Adrenal gland (tissue), 12 donors: ENCODE results near the gene SORL1. TPM values are rescaled to one million over a fixed set of nuclear protein-coding genes. Genes with fewer than 3 reads are reported as not detected.
A peak's percentile ranks its signal among the peaks of the same experiment; 100 is the strongest.

Experiments
- DNase-seq, 7 donors: peaks; one replicate each; pipeline ENCODE4 v3.0.0-alpha.2; 2019 to 2020
- H3K27ac ChIP-seq, 5 donors: fragments of 200-600 bp; sonication (generic) in 4 of 5; 1 replicate in 3 of 5; 2 replicates in 2 of 5; pipeline versions ENCODE4 v1.5.1 to v1.8.0; 2016 to 2020; ENCODE audit warnings: mild to moderate bottlenecking in 1 of 5
- H3K27me3 ChIP-seq: fragments of 200-600 bp; 2 replicates; pipeline ENCODE4 v1.8.0; 2021
- H3K36me3 ChIP-seq, 2 donors: fragments of 200-600 bp; replicated peaks in 1 of 2; 1 replicate in 1 of 2; 2 replicates in 1 of 2; pipeline versions ENCODE4 v1.5.1 to v1.8.0; 2018 to 2022
- H3K4me1 ChIP-seq, 2 donors: fragments of 200-600 bp; replicated peaks in 1 of 2; 1 replicate in 1 of 2; 2 replicates in 1 of 2; pipeline versions ENCODE4 v1.5.1 to v1.8.0; 2018 to 2021
- H3K4me3 ChIP-seq, 4 donors: fragments of 200-600 bp; sonication (generic) in 3 of 4; one replicate each; pipeline ENCODE4 v1.5.1; 2016 to 2018
- H3K9me3 ChIP-seq, 3 donors: fragments of 200-600 bp; sonication (generic) in 1 of 3; replicated peaks in 1 of 3; 1 replicate in 2 of 3; 2 replicates in 1 of 3; pipeline versions ENCODE4 v1.5.1 to v1.8.0; 2016 to 2021
- POLR2A ChIP-seq, 2 donors: fragments of 450-650 bp; IDR thresholded peaks; one replicate each; pipeline ENCODE4 v1.6.1; 2017; ENCODE audit warnings: antibody characterized with exemption in 2 of 2, mild to moderate bottlenecking in 2 of 2, moderate library complexity in 1 of 2
- WGBS, 4 donors: extraction: QIAGEN DNeasy Blood & Tissue Kit in 2 of 4; methylation state at CpG; one replicate each; pipeline versions ENCODE4 v1.1.5 to v1.1.7; 2013 to 2017; 5-methylcytosine and 5-hydroxymethylcytosine counted together
- intact Hi-C, 2 donors: fragments of 100-400 bp; cut with DNase I; formaldehyde crosslinking; loops; one replicate each; pipeline versions ENCODE4 v1.14.1 to v1.15.0; 2022 to 2023
- polyA plus RNA-seq, 3 donors: library from polyadenylated mRNA; stranded (reverse); fragments of 200-250 nt in 2 of 3; fragments of 350-450 nt in 1 of 3; fragmentation: Illumina TruSeq in 1 of 3; extraction: RNeasy Lipid Tissue Mini Kit (QIAGEN cat#74804) in 1 of 3; gene quantifications; one replicate each; pipeline ENCODE4 v1.2.3, GENCODE V29; 2013 to 2014
- total RNA-seq, 9 donors: library from RNA; depleted of rRNA in 4 of 9; stranded (reverse); fragments of >200 nt in 4 of 9; fragments of 120-200 nt in 1 of 9; fragmentation: NEBNext Ultra II Directional in 1 of 9; extraction: Animal tissue kit (Norgen Biotek cat#: 25700) in 1 of 9; gene quantifications; one replicate each; pipeline versions ENCODE4 v1.1.0 to v1.2.4, GENCODE V29; 2013 to 2023
- TF ChIP-seq, protein P1 (sequence below), 6 experiments: fragments of 450-650 bp in 4 of 6; fragments of 200-600 bp in 2 of 6; sonication (generic) in 1 of 6; IDR thresholded peaks; 1 replicate in 5 of 6; 2 replicates in 1 of 6; pipeline versions ENCODE4 v1.5.1 to v1.8.0; 2016 to 2021; ENCODE audit warnings: antibody characterized with exemption in 6 of 6, mild to moderate bottlenecking in 2 of 6, moderate library complexity in 1 of 6
- donor health status: healthy with polysubstance abuse.
- donor health status: Bipolar disorder and iron deficiency.
- donor health status: DM: yes; HTN: yes; CAD: no.
- donor health status: DM: no; HTN: no; CAD: no.
- donor health status: DM: no; HTN: no; CAD: no.
- donor health status: DM: yes; HTN: yes; CAD: no.

The SORL1 gene
- total and polyA plus RNA-seq, 12 donors, result 1.0 to 28.6 (median 8.9) TPM

DNA sequence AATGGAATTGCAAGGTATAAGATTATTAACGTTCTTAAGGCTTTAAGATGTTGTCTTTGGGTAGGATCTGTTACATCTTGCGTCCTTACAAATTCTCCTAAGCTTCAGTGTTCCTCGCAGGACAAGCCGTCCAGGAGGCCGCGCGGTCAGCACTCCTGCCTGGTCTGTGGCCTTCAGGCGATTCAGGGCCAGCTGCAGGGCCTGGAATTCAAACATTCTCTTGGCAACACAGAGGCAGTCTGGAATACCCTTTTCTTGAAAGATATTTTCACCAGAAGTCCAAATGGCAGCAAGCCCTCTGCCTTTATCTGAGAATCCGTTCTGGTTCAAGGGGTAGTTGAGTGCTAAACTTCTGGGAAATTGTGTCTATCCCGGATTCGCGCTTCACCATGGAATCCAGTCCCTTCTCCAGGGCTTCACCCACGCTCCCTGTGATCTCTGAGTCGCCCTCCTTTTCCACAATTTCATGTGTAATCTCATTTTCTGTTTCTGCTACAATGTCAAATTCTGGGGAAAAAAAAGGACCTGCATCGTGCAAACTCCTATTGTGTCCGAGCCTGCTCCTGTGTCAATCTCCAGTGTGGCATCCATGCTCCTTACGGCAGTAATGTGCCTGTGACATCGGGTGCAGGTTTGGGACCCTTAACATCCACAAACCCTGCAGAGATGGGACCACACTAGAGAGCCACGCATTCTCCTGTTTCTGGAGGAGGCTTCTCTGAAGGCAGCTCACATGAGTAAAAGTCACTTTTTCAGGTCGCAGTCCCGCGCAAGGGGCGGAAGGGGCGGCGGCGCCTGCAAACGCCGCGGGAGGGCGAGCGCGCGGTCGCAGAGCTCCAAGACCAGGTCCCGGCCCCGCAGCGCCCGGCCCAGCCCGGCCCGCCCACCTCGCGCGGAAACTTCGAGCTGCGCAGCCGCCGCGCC, 25.4 kb upstream of the SORL1 start:
- Histone ChIP-seq H3K9me3 (no peaks in the 10 kb centered on the region), H3K27ac (no peak overlapping the region), H3K4me1 (peaks cover 0 to 8% of the 10 kb centered on the region in 2 donors), H3K36me3 (no peaks in the 10 kb centered on the region), H3K27me3 (no peaks in the 10 kb centered on the region), H3K4me3 (peak overlapping the region in 1 of 4 donors; percentile 36)
- intact Hi-C loops, result no loop called here
- peak in 5 of 7 donors; percentile 22 to 56 (median 27) for DNase-seq
- TF ChIP-seq, protein P1, sequence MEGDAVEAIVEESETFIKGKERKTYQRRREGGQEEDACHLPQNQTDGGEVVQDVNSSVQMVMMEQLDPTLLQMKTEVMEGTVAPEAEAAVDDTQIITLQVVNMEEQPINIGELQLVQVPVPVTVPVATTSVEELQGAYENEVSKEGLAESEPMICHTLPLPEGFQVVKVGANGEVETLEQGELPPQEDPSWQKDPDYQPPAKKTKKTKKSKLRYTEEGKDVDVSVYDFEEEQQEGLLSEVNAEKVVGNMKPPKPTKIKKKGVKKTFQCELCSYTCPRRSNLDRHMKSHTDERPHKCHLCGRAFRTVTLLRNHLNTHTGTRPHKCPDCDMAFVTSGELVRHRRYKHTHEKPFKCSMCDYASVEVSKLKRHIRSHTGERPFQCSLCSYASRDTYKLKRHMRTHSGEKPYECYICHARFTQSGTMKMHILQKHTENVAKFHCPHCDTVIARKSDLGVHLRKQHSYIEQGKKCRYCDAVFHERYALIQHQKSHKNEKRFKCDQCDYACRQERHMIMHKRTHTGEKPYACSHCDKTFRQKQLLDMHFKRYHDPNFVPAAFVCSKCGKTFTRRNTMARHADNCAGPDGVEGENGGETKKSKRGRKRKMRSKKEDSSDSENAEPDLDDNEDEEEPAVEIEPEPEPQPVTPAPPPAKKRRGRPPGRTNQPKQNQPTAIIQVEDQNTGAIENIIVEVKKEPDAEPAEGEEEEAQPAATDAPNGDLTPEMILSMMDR (IDR thresholded peaks at IDR 0.05), result peak in 2 of 6 experiments; percentile 14 to 18
- TF ChIP-seq POLR2A (IDR thresholded peaks at IDR 0.05), result no peak
- 25 to 70% (median 38%) methylated on average over 17 to 48 of the region's 48 CpGs for WGBS, 4 donors

DNA sequence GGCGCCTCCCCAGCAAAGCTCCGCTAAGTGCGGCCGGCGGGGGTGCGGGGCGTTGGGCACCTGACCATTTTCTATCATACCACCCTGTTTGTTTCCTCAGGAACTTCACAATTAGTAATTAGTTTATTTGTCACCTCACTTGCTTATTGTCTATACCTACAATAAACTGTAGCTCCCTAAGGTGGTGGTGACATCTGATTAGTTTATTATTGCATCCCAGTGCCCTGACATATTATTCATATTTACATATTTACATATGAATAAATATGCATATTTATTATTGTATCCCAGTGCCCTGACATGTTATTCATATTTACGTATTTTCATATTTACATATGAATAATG, 24.7 kb upstream of the SORL1 start:
- H3K27me3 ChIP-seq, result no peaks in the 10 kb centered on the region
- H3K27ac ChIP-seq, result no peak overlapping the region
- WGBS, 4 donors, result 12 to 14% (median 13%) methylated on average over 7 to 8 of the region's 8 CpGs
- intact Hi-C loops, result no loop called here
- H3K36me3 ChIP-seq, result no peaks in the 10 kb centered on the region
- peak overlapping the region in 1 of 4 donors; percentile 36 for H3K4me3 ChIP-seq
- H3K4me1 ChIP-seq, result peaks cover 0 to 8% of the 10 kb centered on the region in 2 donors
- TF ChIP-seq POLR2A (IDR thresholded peaks at IDR 0.05), result no peak
- TF ChIP-seq, protein P1 (IDR thresholded peaks at IDR 0.05), result no peak
- no peak for DNase-seq
- H3K9me3 ChIP-seq, result no peaks in the 10 kb centered on the region

DNA sequence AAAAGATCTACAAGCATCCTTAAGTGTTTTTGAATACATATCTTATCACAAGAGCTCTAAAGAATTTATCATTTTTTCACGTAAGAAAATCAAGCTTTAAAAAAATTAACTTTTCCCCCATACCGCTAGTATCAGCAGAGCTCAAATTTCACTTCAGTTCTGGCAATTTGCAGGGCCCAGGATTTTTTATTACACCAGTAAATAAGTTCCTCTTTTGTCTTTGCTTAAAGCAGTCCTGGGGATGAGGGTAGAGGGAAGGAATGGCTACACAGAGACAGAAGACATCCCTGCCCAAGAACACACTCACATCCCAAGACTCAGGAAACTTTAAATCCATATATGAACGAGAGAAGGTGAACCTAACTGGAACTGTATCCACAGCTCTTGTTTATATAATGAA, 22.6 kb upstream of the SORL1 start:
- no peak for TF ChIP-seq POLR2A (IDR thresholded peaks at IDR 0.05)
- TF ChIP-seq, protein P1 (IDR thresholded peaks at IDR 0.05), result no peak
- Histone ChIP-seq H3K27ac (no peak overlapping the region), H3K36me3 (no peaks in the 10 kb centered on the region), H3K27me3 (no peaks in the 10 kb centered on the region), H3K4me1 (peaks cover 0 to 8% of the 10 kb centered on the region in 2 donors), H3K9me3 (no peaks in the 10 kb centered on the region), H3K4me3 (no peak overlapping the region)
- no peak for DNase-seq
- intact Hi-C loops, result no loop called here
- 29 to 48% (median 41%) methylated on average over 3 of the region's 3 CpGs for WGBS, 4 donors

DNA sequence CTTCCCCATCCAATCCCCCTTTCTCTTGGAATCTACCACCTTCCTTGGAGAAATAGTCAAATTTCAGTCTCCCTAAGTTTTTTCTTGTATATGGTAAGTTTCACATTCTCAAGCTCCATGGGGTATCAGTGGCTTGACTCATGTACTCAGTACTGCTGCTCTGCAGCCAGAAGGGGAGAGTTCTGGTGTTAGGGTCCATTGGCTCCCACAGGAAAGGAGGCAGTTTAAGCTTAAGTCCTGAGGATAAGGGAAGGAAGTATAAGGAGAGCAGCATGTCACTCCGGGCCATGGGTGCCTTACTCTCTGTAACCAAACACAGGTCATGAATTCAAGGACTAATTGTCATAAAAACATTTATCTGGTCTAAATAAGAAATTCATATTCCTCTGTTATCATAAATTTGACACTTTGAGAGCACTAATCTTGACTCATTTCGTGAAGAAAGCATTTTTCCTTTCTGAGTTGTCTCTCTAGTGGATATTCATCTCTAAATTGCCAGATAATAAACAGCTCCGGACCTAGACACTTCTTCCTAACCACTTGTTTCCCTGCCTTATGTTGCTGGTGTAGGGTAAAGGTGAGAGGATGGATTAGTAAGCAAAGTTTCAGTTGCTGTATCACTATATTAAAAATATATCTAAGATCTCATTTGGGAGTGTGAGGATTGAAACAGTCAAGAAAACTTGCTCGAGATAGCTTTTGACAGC, 20.1 kb upstream of the SORL1 start:
- intact Hi-C loops, result no loop called here
- DNase-seq, result no peak

More for the DNA sequence above, 20.1 kb upstream of the SORL1 start:
- H3K27me3 ChIP-seq, result no peaks in the 10 kb centered on the region
- no peak overlapping the region for H3K4me3 ChIP-seq
- 70 to 80% (median 75%) methylated on average over 4 of the region's 4 CpGs for WGBS, 4 donors
- no peaks in the 10 kb centered on the region for H3K36me3 ChIP-seq
- peaks cover 0 to 4% of the 10 kb centered on the region in 2 donors for H3K4me1 ChIP-seq
- H3K9me3 ChIP-seq, result no peaks in the 10 kb centered on the region
- no peak overlapping the region for H3K27ac ChIP-seq
- TF ChIP-seq, protein P1 (IDR thresholded peaks at IDR 0.05), result no peak
- TF ChIP-seq POLR2A (IDR thresholded peaks at IDR 0.05), result no peak
